Measurements from ENCODE around the gene GP9.

Gene GP9

DNA sequence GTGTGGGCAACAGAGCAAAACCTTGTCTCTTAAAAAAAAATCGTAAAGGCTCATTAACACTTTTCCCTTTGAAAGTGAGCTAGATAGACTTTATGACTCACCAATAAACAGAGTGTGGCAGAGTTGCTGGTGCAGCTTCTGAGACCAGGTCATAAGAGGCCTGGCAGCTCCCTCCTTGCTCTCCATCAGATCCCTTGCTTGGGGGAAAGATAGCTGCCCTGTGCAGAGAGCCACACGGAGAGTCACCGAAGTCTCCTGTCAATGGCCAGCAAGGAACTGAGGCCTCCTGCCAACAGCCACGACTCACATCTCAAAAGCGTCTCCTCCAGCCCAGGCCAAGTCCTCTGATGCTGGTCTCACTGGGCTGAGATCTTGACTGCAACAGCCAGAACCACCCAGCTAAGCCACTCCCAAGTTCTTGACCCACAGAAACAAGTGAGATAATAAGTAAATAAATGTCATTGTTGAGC is 8.7 kb upstream of the GP9 start:
- TF ChIP-seq PPARA (CRISPR knock-in tag; IDR thresholded peaks at IDR 0.05; ENCODE audit: borderline replicate concordance) (no peak), CSDC2 (CRISPR knock-in tag; IDR thresholded peaks at IDR 0.05) (no peak), ZNF565 (CRISPR knock-in tag; conservative IDR thresholded peaks at IDR 0.05; ENCODE audit: low read depth) (no peak), ZC3H10 (CRISPR knock-in tag; IDR thresholded peaks at IDR 0.05) (no peak), SNAI2 (CRISPR knock-in tag; IDR thresholded peaks at IDR 0.05) (no peak), ZNF70 (CRISPR knock-in tag; IDR thresholded peaks at IDR 0.05) (no peak)
- TF ChIP-seq, protein P1, sequence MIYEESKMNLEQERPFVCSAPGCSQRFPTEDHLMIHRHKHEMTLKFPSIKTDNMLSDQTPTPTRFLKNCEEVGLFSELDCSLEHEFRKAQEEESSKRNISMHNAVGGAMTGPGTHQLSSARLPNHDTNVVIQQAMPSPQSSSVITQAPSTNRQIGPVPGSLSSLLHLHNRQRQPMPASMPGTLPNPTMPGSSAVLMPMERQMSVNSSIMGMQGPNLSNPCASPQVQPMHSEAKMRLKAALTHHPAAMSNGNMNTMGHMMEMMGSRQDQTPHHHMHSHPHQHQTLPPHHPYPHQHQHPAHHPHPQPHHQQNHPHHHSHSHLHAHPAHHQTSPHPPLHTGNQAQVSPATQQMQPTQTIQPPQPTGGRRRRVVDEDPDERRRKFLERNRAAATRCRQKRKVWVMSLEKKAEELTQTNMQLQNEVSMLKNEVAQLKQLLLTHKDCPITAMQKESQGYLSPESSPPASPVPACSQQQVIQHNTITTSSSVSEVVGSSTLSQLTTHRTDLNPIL (CRISPR knock-in tag; IDR thresholded peaks at IDR 0.05; ENCODE audit: low read depth): no peak
- ATAC-seq: no peak

DNA sequence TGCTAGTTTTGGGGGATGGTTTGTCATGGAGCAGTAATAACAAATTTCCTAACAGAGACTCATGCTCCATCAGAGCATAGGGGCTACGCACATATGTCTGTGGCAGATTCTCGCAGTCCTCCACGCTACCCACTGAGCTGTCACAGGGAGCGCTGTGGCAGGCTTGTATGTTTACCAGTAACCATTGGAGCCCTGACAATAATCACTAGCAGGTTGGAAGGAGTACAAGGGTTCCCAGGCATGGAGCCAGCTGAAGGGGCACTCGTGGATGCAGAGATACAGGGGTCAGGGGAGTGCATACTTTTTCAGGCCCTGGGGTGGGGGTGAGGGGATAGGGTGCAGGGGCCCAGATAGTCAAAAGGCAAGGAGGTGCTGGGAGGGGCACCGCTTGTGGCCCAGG is 7.9 kb upstream of the GP9 start:
- TF ChIP-seq, protein P2, sequence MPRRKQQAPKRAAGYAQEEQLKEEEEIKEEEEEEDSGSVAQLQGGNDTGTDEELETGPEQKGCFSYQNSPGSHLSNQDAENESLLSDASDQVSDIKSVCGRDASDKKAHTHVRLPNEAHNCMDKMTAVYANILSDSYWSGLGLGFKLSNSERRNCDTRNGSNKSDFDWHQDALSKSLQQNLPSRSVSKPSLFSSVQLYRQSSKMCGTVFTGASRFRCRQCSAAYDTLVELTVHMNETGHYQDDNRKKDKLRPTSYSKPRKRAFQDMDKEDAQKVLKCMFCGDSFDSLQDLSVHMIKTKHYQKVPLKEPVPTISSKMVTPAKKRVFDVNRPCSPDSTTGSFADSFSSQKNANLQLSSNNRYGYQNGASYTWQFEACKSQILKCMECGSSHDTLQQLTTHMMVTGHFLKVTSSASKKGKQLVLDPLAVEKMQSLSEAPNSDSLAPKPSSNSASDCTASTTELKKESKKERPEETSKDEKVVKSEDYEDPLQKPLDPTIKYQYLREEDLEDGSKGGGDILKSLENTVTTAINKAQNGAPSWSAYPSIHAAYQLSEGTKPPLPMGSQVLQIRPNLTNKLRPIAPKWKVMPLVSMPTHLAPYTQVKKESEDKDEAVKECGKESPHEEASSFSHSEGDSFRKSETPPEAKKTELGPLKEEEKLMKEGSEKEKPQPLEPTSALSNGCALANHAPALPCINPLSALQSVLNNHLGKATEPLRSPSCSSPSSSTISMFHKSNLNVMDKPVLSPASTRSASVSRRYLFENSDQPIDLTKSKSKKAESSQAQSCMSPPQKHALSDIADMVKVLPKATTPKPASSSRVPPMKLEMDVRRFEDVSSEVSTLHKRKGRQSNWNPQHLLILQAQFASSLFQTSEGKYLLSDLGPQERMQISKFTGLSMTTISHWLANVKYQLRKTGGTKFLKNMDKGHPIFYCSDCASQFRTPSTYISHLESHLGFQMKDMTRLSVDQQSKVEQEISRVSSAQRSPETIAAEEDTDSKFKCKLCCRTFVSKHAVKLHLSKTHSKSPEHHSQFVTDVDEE (CRISPR knock-in tag; IDR thresholded peaks at IDR 0.05): no peak
- no peak for TF ChIP-seq ISL1 (CRISPR knock-in tag; IDR thresholded peaks at IDR 0.05)
- TF ChIP-seq, protein P3, sequence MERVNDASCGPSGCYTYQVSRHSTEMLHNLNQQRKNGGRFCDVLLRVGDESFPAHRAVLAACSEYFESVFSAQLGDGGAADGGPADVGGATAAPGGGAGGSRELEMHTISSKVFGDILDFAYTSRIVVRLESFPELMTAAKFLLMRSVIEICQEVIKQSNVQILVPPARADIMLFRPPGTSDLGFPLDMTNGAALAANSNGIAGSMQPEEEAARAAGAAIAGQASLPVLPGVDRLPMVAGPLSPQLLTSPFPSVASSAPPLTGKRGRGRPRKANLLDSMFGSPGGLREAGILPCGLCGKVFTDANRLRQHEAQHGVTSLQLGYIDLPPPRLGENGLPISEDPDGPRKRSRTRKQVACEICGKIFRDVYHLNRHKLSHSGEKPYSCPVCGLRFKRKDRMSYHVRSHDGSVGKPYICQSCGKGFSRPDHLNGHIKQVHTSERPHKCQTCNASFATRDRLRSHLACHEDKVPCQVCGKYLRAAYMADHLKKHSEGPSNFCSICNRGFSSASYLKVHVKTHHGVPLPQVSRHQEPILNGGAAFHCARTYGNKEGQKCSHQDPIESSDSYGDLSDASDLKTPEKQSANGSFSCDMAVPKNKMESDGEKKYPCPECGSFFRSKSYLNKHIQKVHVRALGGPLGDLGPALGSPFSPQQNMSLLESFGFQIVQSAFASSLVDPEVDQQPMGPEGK (CRISPR knock-in tag; IDR thresholded peaks at IDR 0.05; ENCODE audit: borderline replicate concordance): no peak
- no peak for TF ChIP-seq ZNF565 (CRISPR knock-in tag; conservative IDR thresholded peaks at IDR 0.05; ENCODE audit: low read depth)
- ATAC-seq: peak; percentile 11; the same call in 2 of the 3 replicates

DNA sequence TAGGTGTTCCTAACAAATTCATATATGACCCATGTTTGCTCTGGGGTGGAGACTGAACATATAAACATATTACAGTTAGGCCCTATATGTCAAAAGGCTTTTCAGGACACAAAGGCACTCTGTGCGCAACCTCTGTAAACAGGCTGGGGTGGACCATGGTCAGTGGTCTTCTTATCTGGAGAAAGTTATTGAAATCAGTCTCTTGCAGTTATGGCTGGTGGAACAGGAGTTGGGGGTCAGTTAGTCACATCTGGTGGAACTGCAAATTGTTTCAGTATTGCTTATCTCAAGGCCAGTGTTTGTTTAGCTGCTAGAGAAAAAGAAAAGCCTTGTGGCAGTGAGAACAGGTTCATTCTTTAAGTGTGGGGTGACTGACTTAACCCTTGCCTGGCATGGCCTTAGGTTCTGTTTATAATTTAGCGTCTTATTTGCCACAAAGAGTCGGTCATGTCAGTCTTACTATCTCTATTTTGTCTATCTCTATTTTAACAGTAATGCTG is 5.9 kb upstream of the GP9 start:
- ATAC-seq: no peak
- TF ChIP-seq TCF4 (CRISPR knock-in tag; IDR thresholded peaks at IDR 0.05; ENCODE audit: borderline replicate concordance) (peak; percentile 84; the same call in 1 of the 2 replicates), ZC3H10 (CRISPR knock-in tag; IDR thresholded peaks at IDR 0.05) (no peak), ZNF565 (CRISPR knock-in tag; conservative IDR thresholded peaks at IDR 0.05; ENCODE audit: low read depth) (no peak), TOX (CRISPR knock-in tag; IDR thresholded peaks at IDR 0.05; ENCODE audit: borderline replicate concordance) (no peak), ZFP3 (CRISPR knock-in tag; IDR thresholded peaks at IDR 0.05) (no peak), RARB (CRISPR knock-in tag; IDR thresholded peaks at IDR 0.05) (no peak)
- TF ChIP-seq, protein P4, sequence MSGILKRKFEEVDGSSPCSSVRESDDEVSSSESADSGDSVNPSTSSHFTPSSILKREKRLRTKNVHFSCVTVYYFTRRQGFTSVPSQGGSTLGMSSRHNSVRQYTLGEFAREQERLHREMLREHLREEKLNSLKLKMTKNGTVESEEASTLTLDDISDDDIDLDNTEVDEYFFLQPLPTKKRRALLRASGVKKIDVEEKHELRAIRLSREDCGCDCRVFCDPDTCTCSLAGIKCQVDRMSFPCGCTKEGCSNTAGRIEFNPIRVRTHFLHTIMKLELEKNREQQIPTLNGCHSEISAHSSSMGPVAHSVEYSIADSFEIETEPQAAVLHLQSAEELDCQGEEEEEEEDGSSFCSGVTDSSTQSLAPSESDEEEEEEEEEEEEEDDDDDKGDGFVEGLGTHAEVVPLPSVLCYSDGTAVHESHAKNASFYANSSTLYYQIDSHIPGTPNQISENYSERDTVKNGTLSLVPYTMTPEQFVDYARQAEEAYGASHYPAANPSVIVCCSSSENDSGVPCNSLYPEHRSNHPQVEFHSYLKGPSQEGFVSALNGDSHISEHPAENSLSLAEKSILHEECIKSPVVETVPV (CRISPR knock-in tag; IDR thresholded peaks at IDR 0.05): no peak
- TF ChIP-seq, protein P5, sequence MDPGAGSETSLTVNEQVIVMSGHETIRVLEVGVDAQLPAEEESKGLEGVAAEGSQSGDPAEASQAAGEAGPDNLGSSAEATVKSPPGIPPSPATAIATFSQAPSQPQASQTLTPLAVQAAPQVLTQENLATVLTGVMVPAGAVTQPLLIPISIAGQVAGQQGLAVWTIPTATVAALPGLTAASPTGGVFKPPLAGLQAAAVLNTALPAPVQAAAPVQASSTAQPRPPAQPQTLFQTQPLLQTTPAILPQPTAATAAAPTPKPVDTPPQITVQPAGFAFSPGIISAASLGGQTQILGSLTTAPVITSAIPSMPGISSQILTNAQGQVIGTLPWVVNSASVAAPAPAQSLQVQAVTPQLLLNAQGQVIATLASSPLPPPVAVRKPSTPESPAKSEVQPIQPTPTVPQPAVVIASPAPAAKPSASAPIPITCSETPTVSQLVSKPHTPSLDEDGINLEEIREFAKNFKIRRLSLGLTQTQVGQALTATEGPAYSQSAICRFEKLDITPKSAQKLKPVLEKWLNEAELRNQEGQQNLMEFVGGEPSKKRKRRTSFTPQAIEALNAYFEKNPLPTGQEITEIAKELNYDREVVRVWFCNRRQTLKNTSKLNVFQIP (CRISPR knock-in tag; IDR thresholded peaks at IDR 0.05; ENCODE audit: borderline replicate concordance, low read depth): no peak

DNA sequence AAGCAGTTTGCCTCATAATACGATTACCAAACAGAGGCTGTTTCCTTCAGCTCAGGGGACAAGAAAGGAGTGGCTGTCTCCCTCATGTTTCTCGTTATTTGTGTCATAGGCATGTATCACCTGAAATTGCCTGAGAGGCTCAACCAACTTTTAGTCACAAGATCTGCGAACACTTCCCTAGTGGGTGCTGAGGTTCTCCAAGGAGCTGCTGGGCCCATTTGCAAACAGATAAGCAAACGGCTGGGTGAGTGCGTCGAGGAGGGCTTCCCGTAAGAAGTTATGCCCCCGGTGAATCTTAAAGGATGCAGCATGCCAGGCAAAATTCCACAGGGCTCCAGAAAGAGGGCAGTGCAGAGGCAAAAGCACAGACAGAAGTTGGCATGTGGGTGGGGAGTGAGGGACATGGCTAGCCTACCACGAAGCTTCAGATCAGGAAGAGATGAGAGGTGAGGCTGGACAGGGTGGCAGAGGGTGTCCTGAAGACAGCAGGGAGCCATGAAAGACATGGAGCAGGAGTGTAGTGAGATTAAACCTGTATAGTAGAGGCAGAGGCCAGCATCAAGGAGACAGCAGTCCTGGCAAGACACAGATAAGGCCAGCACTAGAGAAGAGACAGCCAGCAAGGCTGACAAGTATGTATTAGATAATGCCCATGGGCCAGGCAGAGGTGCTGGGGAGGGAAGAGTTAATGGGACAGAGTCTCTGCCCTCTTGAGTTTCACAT is 4.0 kb upstream of the GP9 start:
- no peak for ATAC-seq
- TF ChIP-seq, protein P5 (CRISPR knock-in tag; IDR thresholded peaks at IDR 0.05; ENCODE audit: borderline replicate concordance, low read depth): no peak
- TF ChIP-seq ARNTL (CRISPR knock-in tag; IDR thresholded peaks at IDR 0.05; ENCODE audit: borderline replicate concordance, low read depth) (no peak), ESRRG (CRISPR knock-in tag; IDR thresholded peaks at IDR 0.05) (no peak), OSR1 (CRISPR knock-in tag; IDR thresholded peaks at IDR 0.05) (no peak), SNAI2 (CRISPR knock-in tag; IDR thresholded peaks at IDR 0.05) (no peak)
- TF ChIP-seq, protein P2 (CRISPR knock-in tag; IDR thresholded peaks at IDR 0.05): no peak

Measured in SK-N-SH treated with all-trans-retinoic acid at 6 μM for 48 hours (cell line).